Left forelimb (tissue), 1 donor: ENCODE data around the gene CD9.
"Not testable (repeated sequence)": the region's sequence is repeated elsewhere in the genome, so short reads cannot be mapped to it uniquely, and the experiment has no call there.

Experiments used
- DNase-seq: peaks from one replicate; pipeline ENCODE4 v3.0.0-alpha.2; 2018; ENCODE audit warnings: low spot score

The CD9 gene

GRCh38 chr12:6199531-6200255 is 507 bp upstream of the CD9 start:
- DNase-seq = no peak

- no peak for DNase-seq
Measured at GRCh38 chr12:6201213-6201608, 1.0 kb downstream of the CD9 start.

- no peak for DNase-seq
Measured at GRCh38 chr12:6201826-6202225, 1.6 kb downstream of the CD9 start.

GRCh38 chr12:6202304-6202703 is 2.1 kb downstream of the CD9 start:
- DNase-seq = no peak

GRCh38 chr12:6202846-6203245 is 2.6 kb downstream of the CD9 start:
- DNase-seq = no peak

GRCh38 chr12:6203601-6204000 is 3.4 kb downstream of the CD9 start:
- DNase-seq = no peak

- DNase-seq = no peak
Measured at GRCh38 chr12:6204533-6205143, 4.4 kb downstream of the CD9 start.

GRCh38 chr12:6205144-6205539 is 4.9 kb downstream of the CD9 start:
- no peak for DNase-seq

- DNase-seq = no peak
Measured at GRCh38 chr12:6205761-6206160, 5.6 kb downstream of the CD9 start.

GRCh38 chr12:6206327-6206726 is 6.1 kb downstream of the CD9 start:
- no peak for DNase-seq

GRCh38 chr12:6207259-6207925 is 7.2 kb downstream of the CD9 start:
- no peak for DNase-seq

GRCh38 chr12:6208130-6208529 is 7.9 kb downstream of the CD9 start:
- no peak for DNase-seq

- not testable (repeated sequence) for DNase-seq
Measured at GRCh38 chr12:6209428-6209827, 9.2 kb downstream of the CD9 start.

GRCh38 chr12:6211421-6211869 is 11.2 kb downstream of the CD9 start:
- DNase-seq = no peak

GRCh38 chr12:6212086-6212485 is 11.9 kb downstream of the CD9 start:
- DNase-seq = no peak

GRCh38 chr12:6213969-6214368 is 13.8 kb downstream of the CD9 start:
- DNase-seq = no peak

- DNase-seq = no peak
Measured at GRCh38 chr12:6214633-6215032, 14.4 kb downstream of the CD9 start.

- DNase-seq = no peak
Measured at GRCh38 chr12:6215120-6215807, 15.1 kb downstream of the CD9 start.

- no peak for DNase-seq
Measured at GRCh38 chr12:6215932-6216494, 15.8 kb downstream of the CD9 start.

- no peak for DNase-seq
Measured at GRCh38 chr12:6216581-6216980, 16.4 kb downstream of the CD9 start.

GRCh38 chr12:6218347-6218925 is 18.2 kb downstream of the CD9 start:
- DNase-seq = no peak

GRCh38 chr12:6219980-6220379 is 19.8 kb downstream of the CD9 start:
- no peak for DNase-seq
